GM23338 (cell line): ENCODE measurements around the gene MMAB. TPM values are rescaled to one million over a fixed set of nuclear protein-coding genes. Genes with fewer than 3 reads are reported as not detected.

ENCODE experiments used
- ATAC-seq: fragments of 200-7000 bp; cut with Tn5 transposase; 3 replicates; pipeline ENCODE4 v1.9.1; 2020
- DNase-seq: peaks from one replicate; pipeline ENCODE4 v3.0.0-alpha.2; 2015; ENCODE audit warnings: low spot score
- H2AFZ ChIP-seq: fragments of 200-600 bp; sonication (generic); 2 replicates; pipeline ENCODE4 v1.8.0; 2016; ENCODE audit warnings: antibody characterized with exemption, mild to moderate bottlenecking, moderate library complexity
- H3F3A ChIP-seq: fragments of 200-600 bp; sonication (generic); replicated peaks from 2 replicates; pipeline ENCODE4 v1.8.0; 2017; ENCODE audit warnings: antibody characterized with exemption, mixed run types, low read depth
- H3K27ac ChIP-seq: fragments of 200-600 bp; sonication (generic); 2 replicates; pipeline ENCODE4 v1.6.1; 2016; ENCODE audit warnings: low read depth
- H3K27me3 ChIP-seq: fragments of 200-600 bp; sonication (generic); 2 replicates; pipeline ENCODE4 v1.8.0; 2016; ENCODE audit warnings: mild to moderate bottlenecking, mixed run types, moderate library complexity; ENCODE audit not compliant: insufficient read depth
- H3K36me3 ChIP-seq: fragments of 200-600 bp; sonication (generic); 2 replicates; pipeline ENCODE4 v1.8.0; 2016; ENCODE audit warnings: mild to moderate bottlenecking; ENCODE audit not compliant: insufficient read depth
- H3K4me1 ChIP-seq: fragments of 200-600 bp; sonication (generic); 2 replicates; pipeline ENCODE4 v1.8.0; 2016; ENCODE audit warnings: mild to moderate bottlenecking, moderate library complexity; ENCODE audit not compliant: insufficient read depth
- H3K4me2 ChIP-seq: fragments of 200-600 bp; sonication (generic); 2 replicates; pipeline ENCODE4 v1.7.1; 2017; ENCODE audit warnings: mixed run types
- H3K4me3 ChIP-seq: fragments of 200-600 bp; sonication (generic); 2 replicates; pipeline ENCODE4 v1.6.1; 2016; ENCODE audit warnings: mixed run types
- H3K79me2 ChIP-seq: fragments of 200-600 bp; sonication (generic); replicated peaks from 2 replicates; pipeline ENCODE4 v1.8.0; 2017; ENCODE audit warnings: mild to moderate bottlenecking; ENCODE audit not compliant: insufficient read depth
- H3K9me2 ChIP-seq: fragments of 200-600 bp; sonication (generic); 2 replicates; pipeline ENCODE4 v1.8.0; 2017; ENCODE audit not compliant: insufficient read depth
- H4K20me1 ChIP-seq: fragments of 200-600 bp; sonication (generic); replicated peaks from 2 replicates; pipeline ENCODE4 v1.8.0; 2017; ENCODE audit warnings: mild to moderate bottlenecking; ENCODE audit not compliant: insufficient read depth
- H3K27ac Mint-ChIP-seq: 2 replicates; pipeline ENCODE4 v1.8.0; 2020; ENCODE audit warnings: inconsistent platforms, mild to moderate bottlenecking, moderate library complexity, mixed read lengths
- H3K27me3 Mint-ChIP-seq: 3 replicates; pipeline ENCODE4 v1.8.0; 2022; ENCODE audit warnings: low read depth, mild to moderate bottlenecking, moderate library complexity, mixed read lengths, inconsistent platforms; ENCODE audit not compliant: insufficient read depth, poor library complexity
- H3K36me3 Mint-ChIP-seq: 3 replicates; pipeline ENCODE4 v1.8.0; 2021; ENCODE audit warnings: low read depth, mild to moderate bottlenecking, inconsistent platforms, moderate library complexity, mixed read lengths
- H3K4me1 Mint-ChIP-seq: 3 replicates; pipeline ENCODE4 v1.8.0; 2020; ENCODE audit warnings: mild to moderate bottlenecking, inconsistent platforms, mixed read lengths
- H3K4me3 Mint-ChIP-seq: 3 replicates; pipeline ENCODE4 v1.8.0; 2021; ENCODE audit warnings: moderate library complexity, mild to moderate bottlenecking, inconsistent platforms, mixed read lengths
- H3K9me3 Mint-ChIP-seq: 3 replicates; pipeline ENCODE4 v1.8.0; 2020; ENCODE audit warnings: moderate library complexity, mild to moderate bottlenecking, inconsistent platforms, mixed read lengths
- CREB1 ChIP-seq: fragments of 250-450 bp; sonication (Bioruptor Pico); IDR thresholded peaks from 2 replicates; pipeline ENCODE4 v1.5.0; 2020; ENCODE audit warnings: low read depth, mild to moderate bottlenecking, moderate library complexity
- ETS1 ChIP-seq: IDR thresholded peaks from 2 replicates; pipeline ENCODE4 v1.6.1; 2016; ENCODE audit warnings: antibody characterized with exemption
- EZH2 ChIP-seq: fragments of 200-600 bp; sonication (generic); IDR thresholded peaks from one replicate; pipeline ENCODE4 v1.8.0; 2017; ENCODE audit warnings: antibody characterized with exemption, mild to moderate bottlenecking, low read depth; ENCODE audit not compliant: unreplicated experiment
- EZH2phosphoT487 ChIP-seq: fragments of 200-600 bp; sonication (generic); IDR thresholded peaks from one replicate; pipeline ENCODE4 v1.8.1; 2018; ENCODE audit warnings: antibody characterized with exemption; ENCODE audit not compliant: unreplicated experiment
- JUNB ChIP-seq: IDR thresholded peaks from one replicate; pipeline ENCODE4 v1.6.1; 2016; ENCODE audit warnings: antibody characterized with exemption; ENCODE audit not compliant: unreplicated experiment
- POLR2AphosphoS5 ChIP-seq: IDR thresholded peaks from 2 replicates; pipeline ENCODE4 v1.6.1; 2016; ENCODE audit warnings: antibody characterized with exemption, low read depth
- ZNF114 ChIP-seq: fragments of 250-450 bp; sonication (Bioruptor Pico); IDR thresholded peaks from 2 replicates; pipeline ENCODE4 v1.5.0; 2020; ENCODE audit warnings: mild to moderate bottlenecking, moderate library complexity
- ZNF331 ChIP-seq: fragments of 250-450 bp; sonication (Bioruptor Pico); IDR thresholded peaks from 2 replicates; pipeline ENCODE4 v1.5.0; 2020; ENCODE audit warnings: low read depth, mild to moderate bottlenecking, moderate library complexity
- polyA plus RNA-seq: library from polyadenylated mRNA; unstranded; fragments of >200 nt; fragmentation: Nextera tagmentation; extraction: Ambion mirVana; gene quantifications from 2 replicates; pipeline ENCODE4 v1.2.1, GENCODE V29; 2016
- total RNA-seq: library from RNA; depleted of rRNA; stranded (reverse); fragments of >200 nt; shearing (Covaris generic); gene quantifications from 2 replicates; pipeline ENCODE4 v1.2.3, GENCODE V29; 2014

MMAB gene
- total and polyA plus RNA-seq, 2 experiments from 2014 or later, result 24.7 to 38.5 TPM

DNA sequence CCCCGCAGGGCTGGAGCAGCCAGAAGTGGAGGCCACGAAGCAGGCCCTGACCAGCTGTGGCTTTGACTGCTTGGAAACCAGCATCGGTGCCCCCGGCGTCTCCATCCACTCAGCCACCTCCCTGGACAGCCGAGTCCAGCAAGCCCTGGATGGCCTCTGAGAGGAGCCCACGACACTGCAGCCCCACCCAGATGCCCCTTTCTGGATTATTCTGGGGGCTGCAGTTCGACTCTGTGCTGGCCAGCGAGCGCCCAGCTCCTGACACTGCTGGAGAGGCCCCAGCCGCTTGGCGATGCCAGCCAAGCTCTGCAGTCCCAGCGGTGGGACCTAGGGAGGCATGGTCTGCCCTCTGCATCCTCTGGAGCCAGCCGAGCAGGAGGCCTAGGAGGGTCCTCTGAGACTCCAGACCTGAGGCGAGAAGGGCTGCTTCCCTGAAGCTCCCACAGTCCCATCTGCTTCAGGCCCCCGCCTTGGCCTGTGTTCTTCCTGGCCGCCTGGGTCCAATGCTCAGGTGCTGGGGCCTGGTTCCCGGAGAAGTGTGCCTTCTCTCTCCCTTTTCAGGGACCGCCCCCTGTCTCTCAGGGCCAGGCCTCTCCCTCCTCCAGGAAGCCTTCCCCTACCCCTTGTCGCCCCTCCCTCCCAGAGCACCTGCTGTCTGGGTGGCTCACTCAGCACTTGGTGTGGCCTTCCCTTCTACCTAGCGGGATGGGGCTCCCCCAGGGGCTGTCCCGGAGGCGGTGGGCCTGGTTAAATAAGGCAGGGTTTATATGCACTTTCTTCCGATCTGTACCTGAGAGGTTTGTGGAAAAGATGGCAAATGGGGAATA is 23.3 kb upstream of the MMAB start:
- H3K27ac Mint-ChIP-seq, result peak overlapping the region; percentile 23; the same call in 1 of the 2 replicates
- no peaks in the 10 kb centered on the region for H3K36me3 ChIP-seq
- peaks cover 3% of the 10 kb centered on the region; the same call in 1 of the 2 replicates for H3K4me1 ChIP-seq
- no peak overlapping the region for H3K4me3 Mint-ChIP-seq
- no peak for TF ChIP-seq CREB1 (CRISPR knock-in tag)
- TF ChIP-seq EZH2, result no peak
- no peak for TF ChIP-seq POLR2AphosphoS5
- no peak for TF ChIP-seq ZNF114 (CRISPR knock-in tag)
- TF ChIP-seq JUNB, result no peak
- H3K27ac ChIP-seq, result no peak overlapping the region; the same call in 1 of the 2 replicates
- no peaks in the 10 kb centered on the region for H3F3A ChIP-seq
- no peaks in the 10 kb centered on the region for H3K9me3 Mint-ChIP-seq
- H3K4me2 ChIP-seq, result no peak overlapping the region
- no peaks in the 10 kb centered on the region for H3K79me2 ChIP-seq
- H3K27me3 Mint-ChIP-seq, result peaks cover 13% of the 10 kb centered on the region
- DNase-seq (peak; percentile 16), ATAC-seq (peak; percentile 9; the same call in 2 of the 3 replicates)
- H3K9me2 ChIP-seq, result no peaks in the 10 kb centered on the region
- no peaks in the 10 kb centered on the region for H4K20me1 ChIP-seq
- H3K36me3 Mint-ChIP-seq, result no peaks in the 10 kb centered on the region
- H2AFZ ChIP-seq, result no peak overlapping the region
- peaks cover 15% of the 10 kb centered on the region for H3K4me1 Mint-ChIP-seq
- no peaks in the 10 kb centered on the region for H3K27me3 ChIP-seq
- no peak overlapping the region for H3K4me3 ChIP-seq

GRCh38 chr12:109595321-109595902 is 22.1 kb upstream of the MMAB start:
- no peaks in the 10 kb centered on the region for H3K9me3 Mint-ChIP-seq
- Histone ChIP-seq H3K27me3 (no peaks in the 10 kb centered on the region), H3K36me3 (no peaks in the 10 kb centered on the region; the same call in 1 of the 2 replicates), H2AFZ (no peak overlapping the region), H4K20me1 (no peaks in the 10 kb centered on the region), H3K4me2 (no peak overlapping the region), H3K79me2 (no peaks in the 10 kb centered on the region), H3K9me2 (no peaks in the 10 kb centered on the region), H3K27ac (no peak overlapping the region), H3F3A (no peaks in the 10 kb centered on the region), H3K4me3 (no peak overlapping the region), H3K4me1 (peaks cover 3% of the 10 kb centered on the region; the same call in 1 of the 2 replicates)
- no peaks in the 10 kb centered on the region for H3K36me3 Mint-ChIP-seq
- H3K4me1 Mint-ChIP-seq, result peaks cover 15% of the 10 kb centered on the region
- no peak overlapping the region for H3K4me3 Mint-ChIP-seq
- no peak overlapping the region for H3K27ac Mint-ChIP-seq
- TF ChIP-seq POLR2AphosphoS5 (no peak), ETS1 (no peak), EZH2phosphoT487 (no peak), ZNF331 (no peak)
- H3K27me3 Mint-ChIP-seq, result peaks cover 13% of the 10 kb centered on the region
- no peak for DNase-seq
- no peak for ATAC-seq
